A549 (cell line): ENCODE data around the gene LYPLAL1.

Experiments used
- CTCF ChIP-seq: fragments of >200 bp; sonication (Bioruptor Twin); formaldehyde crosslinking; IDR thresholded peaks from 3 replicates; pipeline ENCODE4 v1.5.1; 2016
- ESRRA ChIP-seq: fragments of 150-350 bp; IDR thresholded peaks from 2 replicates; pipeline ENCODE4 v1.6.1; 2014; ENCODE audit warnings: mild to moderate bottlenecking, low read length, borderline replicate concordance
- MAFK ChIP-seq: fragments of 450-650 bp; IDR thresholded peaks from 2 replicates; pipeline ENCODE4 v1.6.1; 2014; ENCODE audit not compliant: partially characterized antibody
- MAZ ChIP-seq: fragments of 150-350 bp; IDR thresholded peaks from 2 replicates; pipeline ENCODE4 v1.6.1; 2014; ENCODE audit warnings: antibody characterized with exemption, low read depth, low read length, borderline replicate concordance
- POLR2A ChIP-seq: IDR thresholded peaks from 2 replicates; pipeline ENCODE4 v1.6.1; 2012; ENCODE audit warnings: mild to moderate bottlenecking, low read length
- ZC3H11A ChIP-seq: fragments of 450-650 bp; IDR thresholded peaks from 2 replicates; pipeline ENCODE4 v1.6.1; 2014; ENCODE audit warnings: antibody characterized with exemption, mild to moderate bottlenecking
- ZFP36 ChIP-seq: fragments of 450-650 bp; IDR thresholded peaks from 2 replicates; pipeline ENCODE4 v1.6.1; 2014; ENCODE audit warnings: borderline replicate concordance; ENCODE audit not compliant: partially characterized antibody
- TF ChIP-seq, protein P1 (sequence below): IDR thresholded peaks from 2 replicates; pipeline ENCODE4 v1.6.1; 2012
- TF ChIP-seq, protein P2 (sequence below): fragments of 200-600 bp; sonication (generic); IDR thresholded peaks from 2 replicates; pipeline ENCODE4 v1.6.1; 2016; ENCODE audit warnings: antibody characterized with exemption, mild to moderate bottlenecking, moderate library complexity

GRCh38 chr1:219232890-219233289, 59.2 kb downstream of the LYPLAL1 start:
- TF ChIP-seq, protein P1, sequence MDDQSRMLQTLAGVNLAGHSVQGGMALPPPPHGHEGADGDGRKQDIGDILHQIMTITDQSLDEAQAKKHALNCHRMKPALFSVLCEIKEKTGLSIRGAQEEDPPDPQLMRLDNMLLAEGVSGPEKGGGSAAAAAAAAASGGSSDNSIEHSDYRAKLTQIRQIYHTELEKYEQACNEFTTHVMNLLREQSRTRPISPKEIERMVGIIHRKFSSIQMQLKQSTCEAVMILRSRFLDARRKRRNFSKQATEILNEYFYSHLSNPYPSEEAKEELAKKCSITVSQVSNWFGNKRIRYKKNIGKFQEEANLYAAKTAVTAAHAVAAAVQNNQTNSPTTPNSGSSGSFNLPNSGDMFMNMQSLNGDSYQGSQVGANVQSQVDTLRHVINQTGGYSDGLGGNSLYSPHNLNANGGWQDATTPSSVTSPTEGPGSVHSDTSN: no peak
- TF ChIP-seq CTCF (no peak), MAZ (no peak), ZFP36 (no peak), POLR2A (no peak), ZC3H11A (no peak), ESRRA (no peak), MAFK (no peak)
- TF ChIP-seq, protein P2, sequence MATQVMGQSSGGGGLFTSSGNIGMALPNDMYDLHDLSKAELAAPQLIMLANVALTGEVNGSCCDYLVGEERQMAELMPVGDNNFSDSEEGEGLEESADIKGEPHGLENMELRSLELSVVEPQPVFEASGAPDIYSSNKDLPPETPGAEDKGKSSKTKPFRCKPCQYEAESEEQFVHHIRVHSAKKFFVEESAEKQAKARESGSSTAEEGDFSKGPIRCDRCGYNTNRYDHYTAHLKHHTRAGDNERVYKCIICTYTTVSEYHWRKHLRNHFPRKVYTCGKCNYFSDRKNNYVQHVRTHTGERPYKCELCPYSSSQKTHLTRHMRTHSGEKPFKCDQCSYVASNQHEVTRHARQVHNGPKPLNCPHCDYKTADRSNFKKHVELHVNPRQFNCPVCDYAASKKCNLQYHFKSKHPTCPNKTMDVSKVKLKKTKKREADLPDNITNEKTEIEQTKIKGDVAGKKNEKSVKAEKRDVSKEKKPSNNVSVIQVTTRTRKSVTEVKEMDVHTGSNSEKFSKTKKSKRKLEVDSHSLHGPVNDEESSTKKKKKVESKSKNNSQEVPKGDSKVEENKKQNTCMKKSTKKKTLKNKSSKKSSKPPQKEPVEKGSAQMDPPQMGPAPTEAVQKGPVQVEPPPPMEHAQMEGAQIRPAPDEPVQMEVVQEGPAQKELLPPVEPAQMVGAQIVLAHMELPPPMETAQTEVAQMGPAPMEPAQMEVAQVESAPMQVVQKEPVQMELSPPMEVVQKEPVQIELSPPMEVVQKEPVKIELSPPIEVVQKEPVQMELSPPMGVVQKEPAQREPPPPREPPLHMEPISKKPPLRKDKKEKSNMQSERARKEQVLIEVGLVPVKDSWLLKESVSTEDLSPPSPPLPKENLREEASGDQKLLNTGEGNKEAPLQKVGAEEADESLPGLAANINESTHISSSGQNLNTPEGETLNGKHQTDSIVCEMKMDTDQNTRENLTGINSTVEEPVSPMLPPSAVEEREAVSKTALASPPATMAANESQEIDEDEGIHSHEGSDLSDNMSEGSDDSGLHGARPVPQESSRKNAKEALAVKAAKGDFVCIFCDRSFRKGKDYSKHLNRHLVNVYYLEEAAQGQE: no peak
